K562 (cell line): Measurements from ENCODE around the gene DKKL1.

ENCODE experiments used
- CREM ChIP-seq: IDR thresholded peaks from 2 replicates; pipeline ENCODE4 v1.6.1; 2014; ENCODE audit warnings: antibody characterized with exemption, low read depth
- CTCF ChIP-seq, 3 experiments: IDR thresholded peaks in 2 of 3; conservative IDR thresholded peaks in 1 of 3; 2 replicates each; pipeline ENCODE4 v1.5.1; 2011 to 2012; ENCODE audit warnings: low read length in 3 of 3, mild to moderate bottlenecking in 3 of 3, control low read depth in 2 of 3, improper control_type of control experiment in 1 of 3, inconsistent platforms in 1 of 3, low read depth in 1 of 3, mixed read lengths in 1 of 3, moderate library complexity in 1 of 3; ENCODE audit not compliant: insufficient read depth in 2 of 3
- HEY1 ChIP-seq: fragments of 250-450 bp; sonication (Bioruptor Pico); IDR thresholded peaks from 2 replicates; pipeline ENCODE4 v1.5.0; 2020; ENCODE audit warnings: mild to moderate bottlenecking, moderate library complexity, borderline replicate concordance
- NR2C2 ChIP-seq, 2 experiments: fragments of 200-800 bp in 1 of 2; sonication (Bioruptor generic) in 1 of 2; sonication (generic) in 1 of 2; formaldehyde crosslinking in 1 of 2; IDR thresholded peaks; 2 replicates each; pipeline versions ENCODE4 v1.6.1 to v1.8.0; 2016 to 2022; ENCODE audit warnings: mild to moderate bottlenecking in 1 of 2, missing compliant biosample characterization in 1 of 2, missing genetic modification characterization in 1 of 2, missing genetic modification reagents in 1 of 2
- POLR2A ChIP-seq: fragments of 450-650 bp; conservative IDR thresholded peaks from 2 replicates; pipeline ENCODE4 v1.6.1; 2016
- SREBF1 ChIP-seq: fragments of 150-350 bp; IDR thresholded peaks from 2 replicates; pipeline ENCODE4 v1.6.1; 2014; ENCODE audit warnings: antibody characterized with exemption, low read depth, low read length, borderline replicate concordance
- SRSF1 ChIP-seq: fragments of 200-400 bp; formaldehyde crosslinking; IDR thresholded peaks from 2 replicates; pipeline ENCODE4 v1.6.1; 2017; ENCODE audit warnings: mild to moderate bottlenecking, low read depth, low read length, moderate library complexity
- ZNF274 ChIP-seq: IDR thresholded peaks from 2 replicates; pipeline ENCODE4 v1.6.1; 2011; ENCODE audit warnings: low read depth, mild to moderate bottlenecking, low read length, moderate library complexity, borderline replicate concordance
- ZNF511 ChIP-seq: sonication (generic); formaldehyde crosslinking; IDR thresholded peaks from 2 replicates; pipeline ENCODE4 v1.8.0; 2022; ENCODE audit warnings: mild to moderate bottlenecking, missing genetic modification reagents
- ZNF830 ChIP-seq: fragments of 250-450 bp; sonication (Bioruptor Pico); IDR thresholded peaks from 2 replicates; pipeline ENCODE4 v1.5.0; 2021; ENCODE audit warnings: mild to moderate bottlenecking

DNA sequence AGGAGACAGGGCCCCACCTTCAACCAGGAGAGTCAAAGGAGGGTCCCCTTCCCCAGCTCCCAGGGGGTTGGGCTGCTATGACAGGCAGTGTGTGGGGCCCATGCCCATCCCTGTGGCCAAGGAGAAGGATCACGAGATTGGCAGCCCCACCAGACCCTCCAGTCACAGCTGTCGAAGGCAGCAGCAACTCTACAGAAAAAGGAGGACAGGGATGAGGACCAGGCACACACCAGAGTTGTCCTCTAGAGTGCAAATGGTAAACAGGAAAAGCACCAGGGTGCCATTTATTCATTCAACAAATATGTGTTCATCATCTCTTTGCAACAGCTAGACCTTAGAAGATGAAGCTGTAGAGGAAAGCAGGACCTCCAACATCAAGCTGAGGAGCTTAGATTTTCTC lies 55.5 kb downstream of the DKKL1 start:
- TF ChIP-seq HEY1, result no peak
- no peak for TF ChIP-seq CREM
- no peak for TF ChIP-seq ZNF511 (CRISPR knock-in tag)
- TF ChIP-seq SREBF1, result no peak
- no peak for TF ChIP-seq SRSF1
- TF ChIP-seq CTCF (IDR thresholded peaks at IDR 0.05 in 2 of 3, conservative IDR thresholded peaks at IDR 0.05 in 1 of 3; ENCODE audit: insufficient read depth in 2 of 3, low read depth in 1 of 3, low read length in 3 of 3), result no peak
- no peak for TF ChIP-seq POLR2A
- TF ChIP-seq NR2C2 (CRISPR knock-in tag; IDR thresholded peaks at IDR 0.05), result no peak
- TF ChIP-seq NR2C2 (tag; IDR thresholded peaks at IDR 0.05), result no peak
- no peak for TF ChIP-seq ZNF830 (CRISPR knock-in tag)
- TF ChIP-seq ZNF274, result no peak
